GM21367 (cell line): Measurements from ENCODE around the gene TRIO.
A peak's percentile ranks its signal among the peaks of the same experiment; 100 is the strongest.
"Not testable (repeated sequence)": the region's sequence is repeated elsewhere in the genome, so short reads cannot be mapped to it uniquely, and the experiment has no call there.

Source experiments
- ATAC-seq: cut with Tn5 transposase; IDR thresholded peaks from one replicate; pipeline ENCODE4 v1.9.1; 2021; ENCODE audit not compliant: unreplicated experiment

Gene TRIO

DNA sequence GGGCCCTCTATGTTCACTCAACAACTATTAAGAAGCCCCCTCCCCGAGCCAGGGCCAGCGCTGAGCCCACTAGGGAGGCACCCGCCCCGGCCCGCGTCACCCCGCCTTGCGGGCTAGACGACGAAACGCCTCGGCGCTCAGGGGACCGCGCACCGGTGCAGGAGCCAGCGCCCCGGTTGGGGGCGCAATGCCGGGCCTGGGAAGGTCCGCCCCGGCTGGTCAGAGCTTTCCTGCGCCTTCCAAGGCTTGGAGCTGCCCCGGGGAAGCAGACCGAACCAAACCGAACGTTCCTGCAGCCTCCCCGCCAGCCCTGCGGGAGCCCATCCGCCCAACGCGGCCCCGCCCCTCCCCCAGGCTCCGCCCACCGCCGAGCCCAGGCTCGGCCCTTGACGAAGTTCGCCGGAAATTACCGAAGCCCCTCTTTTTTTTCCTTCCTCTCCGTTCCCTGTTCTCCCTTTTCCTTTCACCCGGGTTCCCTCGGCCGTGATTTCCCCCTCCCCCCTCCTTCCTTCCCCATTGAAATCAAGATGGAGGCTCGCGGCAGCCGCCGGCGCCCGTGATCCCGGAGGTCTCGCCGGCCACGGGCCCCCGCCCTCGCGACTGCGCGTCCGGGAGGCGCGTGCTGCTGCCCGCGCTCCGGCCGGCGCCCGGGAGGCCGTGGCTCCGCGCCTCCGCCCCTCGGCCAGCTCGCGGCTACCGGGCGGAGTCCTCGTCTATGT lies at the start of gene TRIO:
Gene TRIO (plus strand): TSS at position 516 of the 719 bp plus-strand sequence. CDS start 384 bp downstream, outside the sequence.
- peak; percentile 43 for ATAC-seq

- not testable (repeated sequence) for ATAC-seq
These were observed 45.8 kb upstream of the TRIO start for GRCh38 chr5:14097380-14097779.

DNA sequence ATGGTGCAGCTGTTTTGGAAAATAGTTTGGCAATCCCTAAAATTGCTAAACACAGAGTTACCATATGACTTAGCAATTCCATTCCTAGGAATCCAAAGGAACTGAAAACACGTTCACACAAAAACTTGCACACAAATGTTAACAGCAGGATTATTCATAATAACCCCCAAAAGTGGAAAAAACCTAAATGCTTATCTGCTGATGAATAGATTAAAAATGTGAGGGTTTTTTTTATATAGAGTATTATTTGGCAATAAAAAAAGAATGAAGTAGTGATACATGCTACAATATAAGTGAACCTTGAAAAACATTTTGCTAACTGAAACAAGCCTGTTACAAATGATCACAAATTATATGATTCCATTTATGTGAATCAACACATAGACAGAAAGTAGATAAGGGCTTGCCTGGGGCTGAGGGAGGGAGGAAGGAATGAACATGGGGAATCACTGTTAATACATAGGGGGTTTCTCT lies 45.1 kb upstream of the TRIO start:
- ATAC-seq = no peak

DNA sequence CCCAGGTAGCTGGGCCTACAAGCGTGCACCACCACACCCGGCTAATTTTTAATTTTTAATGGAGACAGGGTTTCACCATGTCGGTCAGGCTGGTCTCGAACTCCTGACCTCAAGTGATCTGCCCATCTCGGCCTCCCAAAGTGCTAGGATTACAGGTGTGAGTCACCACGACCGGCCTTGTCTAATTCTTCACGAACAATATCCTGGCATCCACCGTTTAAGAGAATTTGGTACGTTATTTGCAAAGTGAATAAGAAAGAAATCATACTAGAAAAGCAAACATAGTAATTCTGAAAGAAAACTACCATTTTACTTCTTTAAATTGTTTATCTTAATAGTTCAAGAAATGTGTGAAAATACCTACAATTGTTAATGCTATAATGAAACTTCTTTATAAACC lies 42.9 kb upstream of the TRIO start:
- ATAC-seq = no peak

DNA sequence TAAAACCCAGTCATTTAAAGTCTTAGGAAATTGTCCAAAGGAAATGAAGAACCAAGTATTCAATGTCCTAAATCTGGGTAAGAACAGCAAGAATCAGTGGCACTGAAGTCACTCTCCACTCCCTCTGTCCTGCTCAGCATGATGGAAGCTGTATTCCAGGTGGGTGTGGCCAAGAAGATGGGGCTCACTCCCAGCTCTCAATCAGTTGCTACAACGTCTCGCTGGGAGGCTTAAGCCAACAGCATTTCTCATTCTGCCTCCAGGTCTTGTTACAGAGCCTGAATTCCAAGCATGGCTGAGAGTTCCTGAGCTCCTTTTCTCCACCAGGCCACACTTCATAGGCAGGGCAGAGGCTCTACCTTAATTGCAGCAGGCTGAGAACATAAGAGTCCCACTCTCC lies 41.2 kb upstream of the TRIO start:
- no peak for ATAC-seq

DNA sequence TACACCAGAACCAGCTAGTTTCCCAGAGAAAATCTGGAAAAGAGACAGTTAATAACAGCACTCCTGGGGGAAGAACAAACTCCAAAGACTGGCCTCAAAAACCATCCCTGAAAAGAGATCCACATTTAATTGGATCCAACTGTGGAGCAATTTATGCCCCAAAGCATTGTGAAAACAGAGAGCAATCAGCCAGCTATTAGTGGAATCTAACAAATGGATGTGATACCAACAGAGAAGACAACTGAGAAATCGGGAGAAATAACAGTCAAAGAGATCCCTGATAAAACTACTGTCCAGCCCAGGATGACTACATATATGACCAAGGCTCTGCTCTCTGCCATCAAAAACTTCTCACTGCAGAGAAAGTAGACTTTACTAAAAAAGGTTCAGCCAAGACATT lies 40.5 kb upstream of the TRIO start:
- no peak for ATAC-seq

- ATAC-seq = no peak
These were observed 37.3 kb upstream of the TRIO start for GRCh38 chr5:14105718-14106410.

GRCh38 chr5:14107536-14107935 lies 35.6 kb upstream of the TRIO start:
- ATAC-seq = no peak

DNA sequence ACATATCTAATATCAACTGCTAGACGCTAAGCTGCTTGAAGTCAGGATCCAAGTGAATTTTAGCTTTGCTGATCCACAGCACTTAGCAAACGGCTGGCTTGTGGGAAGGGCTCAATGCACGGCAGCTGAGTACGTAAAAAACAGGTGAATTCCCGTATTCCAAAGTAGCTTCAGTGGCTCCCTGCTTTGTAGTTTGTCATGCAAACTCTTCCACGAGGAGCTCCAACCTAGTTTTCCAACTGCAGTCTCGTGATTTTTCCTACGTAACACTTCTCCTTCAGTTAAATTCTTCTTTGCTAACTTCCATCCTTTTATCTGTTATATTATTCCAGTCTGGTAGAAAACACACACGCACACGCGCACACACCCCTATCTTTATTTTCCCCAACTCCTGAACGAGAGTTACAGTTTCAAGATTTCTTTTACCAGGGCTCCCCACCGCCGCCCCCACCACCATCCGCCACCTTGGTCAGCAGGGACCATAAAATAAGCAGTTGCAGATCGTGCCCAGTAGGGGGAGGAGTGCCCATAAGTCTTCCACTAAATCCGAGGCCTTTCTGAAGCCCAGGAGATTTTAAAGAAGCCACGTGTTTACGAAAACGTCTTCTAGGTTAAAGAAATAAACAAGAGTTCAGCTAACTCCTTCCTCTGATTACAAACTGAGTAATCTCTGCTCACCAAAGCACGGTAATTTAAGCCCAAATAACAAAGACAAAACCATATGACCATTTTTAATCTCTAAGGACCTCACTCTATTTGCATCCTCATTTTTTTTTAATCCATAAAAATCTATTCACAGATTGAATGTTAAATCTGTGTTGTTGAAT lies 34.8 kb upstream of the TRIO start:
- peak; percentile 75 for ATAC-seq

GRCh38 chr5:14109041-14109747 lies 33.9 kb upstream of the TRIO start:
- ATAC-seq = peak; percentile 81

DNA sequence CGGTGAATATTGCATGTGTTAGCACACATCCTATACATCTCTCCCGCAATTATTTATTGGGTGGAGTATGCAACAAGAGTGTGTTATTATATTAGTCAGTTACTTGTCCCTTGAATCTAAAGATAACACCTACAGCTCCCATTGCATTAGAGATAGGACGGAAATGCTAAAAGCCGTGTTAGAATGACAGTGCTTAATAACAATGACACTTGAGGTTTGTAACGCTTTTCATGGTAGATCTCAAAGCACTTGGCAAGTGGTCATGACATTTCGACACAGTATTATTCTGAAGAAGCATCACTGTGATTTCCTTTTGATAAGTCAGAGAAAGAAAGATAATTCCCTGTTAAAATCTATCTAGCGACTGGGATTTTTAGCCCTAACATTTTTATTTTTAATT lies 33.4 kb upstream of the TRIO start:
- ATAC-seq = no peak

- no peak for ATAC-seq
These were observed 32.9 kb upstream of the TRIO start for GRCh38 chr5:14110196-14110595.

DNA sequence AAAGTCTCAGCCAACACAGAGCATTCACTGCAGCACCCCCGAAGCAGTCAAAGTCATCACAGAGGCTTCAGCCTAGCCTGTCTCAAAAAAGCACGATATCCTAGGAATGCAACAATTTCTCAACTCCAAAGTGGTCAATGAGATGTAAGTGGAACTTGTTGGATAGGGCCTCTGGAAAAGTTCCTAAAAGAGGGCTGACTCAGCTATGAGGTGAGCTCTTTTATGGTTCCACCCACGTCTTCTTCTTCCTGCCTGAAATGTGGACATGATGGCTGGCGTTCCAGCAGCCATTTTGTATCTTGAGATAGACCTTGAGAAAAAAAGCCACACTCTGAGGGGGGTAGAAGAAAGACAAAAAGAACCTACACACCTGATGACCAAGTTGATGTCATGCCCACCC lies 32.5 kb upstream of the TRIO start:
- no peak for ATAC-seq

- no peak for ATAC-seq
These were observed 30.0 kb upstream of the TRIO start for GRCh38 chr5:14112998-14113652.

- no peak for ATAC-seq
These were observed 28.4 kb upstream of the TRIO start for GRCh38 chr5:14114615-14115251.

DNA sequence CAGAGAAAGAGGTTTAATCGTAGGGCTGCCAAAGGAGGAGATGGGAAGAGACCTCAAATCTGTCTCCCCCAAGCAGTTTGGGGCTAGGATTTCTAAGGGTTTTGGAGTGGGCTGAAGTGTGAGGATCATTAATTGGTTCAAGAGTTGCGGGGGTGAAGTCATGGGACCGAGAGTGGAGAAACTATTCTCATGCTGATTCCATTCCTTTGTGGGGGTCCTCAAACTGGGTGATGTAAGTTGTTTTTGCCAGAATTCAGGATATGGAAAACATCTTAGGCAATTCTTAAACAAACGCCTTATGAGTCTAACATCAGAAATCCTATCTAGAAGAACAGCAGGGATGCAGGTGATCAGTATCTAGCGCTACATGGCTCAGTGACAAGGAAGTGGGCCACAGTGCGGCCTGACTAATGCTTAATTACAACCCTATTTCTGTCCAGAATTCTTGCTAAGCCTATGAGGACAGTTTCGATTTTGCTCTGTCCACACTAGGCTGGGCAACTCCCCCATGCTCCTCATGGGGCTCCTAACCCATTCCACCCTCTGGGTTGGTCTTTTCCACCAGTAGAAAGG lies 27.7 kb upstream of the TRIO start:
- no peak for ATAC-seq

GRCh38 chr5:14118551-14119320 lies 24.4 kb upstream of the TRIO start:
- no peak for ATAC-seq

DNA sequence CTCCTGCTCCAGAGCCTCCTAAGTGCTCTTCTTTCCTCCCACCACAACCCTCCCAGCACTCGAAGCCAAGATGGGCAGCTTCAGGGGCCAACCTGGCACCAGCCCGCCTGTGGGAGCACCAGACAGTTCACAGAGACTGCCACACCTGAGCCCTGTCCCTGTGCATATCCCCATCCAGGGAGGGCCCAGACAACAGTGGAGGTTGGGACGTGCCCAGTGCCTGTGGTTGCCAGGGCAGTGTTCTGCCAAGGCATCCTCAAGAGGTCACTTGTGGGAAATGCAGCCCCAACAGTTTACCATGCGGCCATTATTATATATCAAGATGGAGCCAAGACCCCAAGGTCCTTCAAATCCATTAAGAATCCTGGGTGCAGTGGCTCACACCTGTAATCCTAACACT lies 23.0 kb upstream of the TRIO start:
- ATAC-seq = no peak

DNA sequence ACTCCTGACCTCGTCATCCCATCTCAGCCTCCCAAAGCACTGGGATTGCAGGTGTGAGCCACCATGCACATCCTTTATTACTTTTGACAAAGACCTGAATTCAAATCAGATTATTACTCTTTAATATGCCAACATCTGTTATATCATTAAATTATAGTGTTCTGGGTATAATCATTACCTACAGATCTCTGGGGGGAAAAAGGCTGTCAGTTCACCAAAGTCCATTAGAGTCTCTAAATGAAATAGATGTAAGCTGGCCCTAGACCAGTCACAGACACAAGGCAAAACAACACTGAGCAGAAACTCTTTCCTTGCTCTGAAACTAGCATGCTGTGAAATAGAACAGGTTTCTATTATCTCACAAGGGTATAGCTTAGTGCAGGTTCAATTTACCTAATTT lies 21.6 kb upstream of the TRIO start:
- no peak for ATAC-seq
